HEK293 (cell line): Measurements from ENCODE around the gene CEP63.

Experiments used
- CTCF ChIA-PET: fragments of 350-600 bp; formaldehyde crosslinking; extraction: SDS; loops from one replicate; lab custom pipeline; 2021; ENCODE audit warnings: antibody characterized with exemption; lab: Yijun Ruan, JAX
- POLR2A ChIA-PET: fragments of 300-600 bp; formaldehyde crosslinking; extraction: SDS; loops from one replicate; lab custom pipeline; 2020; ENCODE audit warnings: antibody characterized with exemption, inconsistent platforms; lab: Yijun Ruan, JAX
- H3K27ac ChIP-seq: fragments of 200-500 bp; sonication (Bioruptor generic); 2 replicates; pipeline ENCODE4 v1.5.1; 2014; ENCODE audit warnings: low read depth, low read length, control low read depth, inconsistent platforms; ENCODE audit errors: extremely low read depth
- H3K36me3 ChIP-seq, 2 experiments: fragments of 200-500 bp in 1 of 2; sonication (Bioruptor generic) in 1 of 2; 1 replicate in 1 of 2; 2 replicates in 1 of 2; pipeline ENCODE4 v1.5.1; 2014 to 2017; ENCODE audit warnings: inconsistent platforms in 2 of 2, low read length in 2 of 2; ENCODE audit not compliant: control insufficient read depth in 2 of 2, insufficient read depth in 1 of 2
- H3K4me1 ChIP-seq: fragments of 200-500 bp; sonication (Bioruptor generic); 2 replicates; pipeline ENCODE4 v1.5.1; 2014; ENCODE audit warnings: mild to moderate bottlenecking, low read length, inconsistent platforms; ENCODE audit not compliant: control insufficient read depth, insufficient read depth
- H3K4me3 ChIP-seq: 2 replicates; pipeline ENCODE4 v1.5.1; 2011; ENCODE audit warnings: low read depth, mild to moderate bottlenecking, control low read depth, low read length, moderate library complexity
- H3K9me3 ChIP-seq: fragments of 200-500 bp; sonication (Bioruptor generic); 2 replicates; pipeline ENCODE4 v1.5.1; 2014; ENCODE audit warnings: low read depth, low read length, inconsistent platforms; ENCODE audit not compliant: control insufficient read depth, insufficient read depth
- FEZF1 ChIP-seq: fragments of 450-650 bp; formaldehyde crosslinking; IDR thresholded peaks from 2 replicates; pipeline ENCODE4 v1.5.1; 2016; ENCODE audit warnings: missing biosample characterization, missing genetic modification characterization
- GLI4 ChIP-seq: fragments of 450-650 bp; formaldehyde crosslinking; IDR thresholded peaks from 2 replicates; pipeline ENCODE4 v1.5.1; 2016; ENCODE audit warnings: missing biosample characterization, missing genetic modification characterization
- GLIS2 ChIP-seq: fragments of 450-650 bp; formaldehyde crosslinking; IDR thresholded peaks from 2 replicates; pipeline ENCODE4 v1.5.1; 2016; ENCODE audit warnings: missing biosample characterization, missing genetic modification characterization
- HOXD13 ChIP-seq: sonication (generic); formaldehyde crosslinking; IDR thresholded peaks from 2 replicates; pipeline ENCODE4 v1.8.0; 2022; ENCODE audit warnings: missing genetic modification reagents, borderline replicate concordance
- PRDM2 ChIP-seq: fragments of 450-650 bp; formaldehyde crosslinking; IDR thresholded peaks from 2 replicates; pipeline ENCODE4 v1.5.1; 2016; ENCODE audit warnings: missing biosample characterization, missing genetic modification characterization, borderline replicate concordance
- ZNF138 ChIP-seq: fragments of 450-650 bp; formaldehyde crosslinking; IDR thresholded peaks from 2 replicates; pipeline ENCODE4 v1.5.1; 2016; ENCODE audit warnings: missing biosample characterization, missing genetic modification characterization, borderline replicate concordance
- ZNF146 ChIP-seq: fragments of 450-650 bp; formaldehyde crosslinking; IDR thresholded peaks from 2 replicates; pipeline ENCODE4 v1.5.1; 2016; ENCODE audit warnings: missing biosample characterization, missing genetic modification characterization
- ZNF18 ChIP-seq: fragments of 450-650 bp; formaldehyde crosslinking; IDR thresholded peaks from 2 replicates; pipeline ENCODE4 v1.5.1; 2016; ENCODE audit warnings: missing biosample characterization, missing genetic modification characterization
- ZNF202 ChIP-seq: fragments of 450-650 bp; formaldehyde crosslinking; IDR thresholded peaks from 2 replicates; pipeline ENCODE4 v1.5.1; 2016; ENCODE audit warnings: missing biosample characterization, missing genetic modification characterization, borderline replicate concordance
- ZNF223 ChIP-seq: fragments of 450-650 bp; formaldehyde crosslinking; IDR thresholded peaks from 2 replicates; pipeline ENCODE4 v1.5.1; 2016; ENCODE audit warnings: missing biosample characterization, missing genetic modification characterization
- ZNF23 ChIP-seq: fragments of 450-650 bp; formaldehyde crosslinking; IDR thresholded peaks from 2 replicates; pipeline ENCODE4 v1.5.1; 2016; ENCODE audit warnings: missing biosample characterization, missing genetic modification characterization, borderline replicate concordance
- ZNF248 ChIP-seq: fragments of 450-650 bp; formaldehyde crosslinking; IDR thresholded peaks from 2 replicates; pipeline ENCODE4 v1.5.1; 2017; ENCODE audit warnings: missing biosample characterization, missing genetic modification characterization
- ZNF280C ChIP-seq: fragments of 450-650 bp; formaldehyde crosslinking; IDR thresholded peaks from 2 replicates; pipeline ENCODE4 v1.5.1; 2016; ENCODE audit warnings: missing biosample characterization, missing genetic modification characterization
- ZNF292 ChIP-seq: fragments of 450-650 bp; formaldehyde crosslinking; IDR thresholded peaks from 2 replicates; pipeline ENCODE4 v1.5.1; 2016; ENCODE audit warnings: low read depth, missing biosample characterization, missing genetic modification characterization, borderline replicate concordance
- ZNF341 ChIP-seq: fragments of 450-650 bp; formaldehyde crosslinking; IDR thresholded peaks from 2 replicates; pipeline ENCODE4; 2016; ENCODE audit warnings: low read depth, missing biosample characterization, missing genetic modification characterization
- ZNF404 ChIP-seq: fragments of 450-650 bp; formaldehyde crosslinking; IDR thresholded peaks from 2 replicates; pipeline ENCODE4 v1.5.1; 2017; ENCODE audit warnings: missing biosample characterization, missing genetic modification characterization
- ZNF426 ChIP-seq: fragments of 450-650 bp; formaldehyde crosslinking; IDR thresholded peaks from 2 replicates; pipeline ENCODE4 v1.5.1; 2017; ENCODE audit warnings: missing biosample characterization, missing genetic modification characterization, mild to moderate bottlenecking, inconsistent platforms, moderate library complexity
- ZNF544 ChIP-seq: fragments of 450-650 bp; formaldehyde crosslinking; IDR thresholded peaks from 2 replicates; pipeline ENCODE4 v1.5.0; 2017; ENCODE audit warnings: missing biosample characterization, missing genetic modification characterization
- ZNF548 ChIP-seq: fragments of 450-650 bp; formaldehyde crosslinking; IDR thresholded peaks from 2 replicates; pipeline ENCODE4 v1.5.1; 2016; ENCODE audit warnings: missing biosample characterization, missing genetic modification characterization
- ZNF555 ChIP-seq: fragments of 450-650 bp; formaldehyde crosslinking; conservative IDR thresholded peaks from 2 replicates; pipeline ENCODE4 v1.5.1; 2017; ENCODE audit warnings: missing biosample characterization, mild to moderate bottlenecking, missing genetic modification characterization, inconsistent platforms
- ZNF580 ChIP-seq: fragments of 450-650 bp; formaldehyde crosslinking; IDR thresholded peaks from 2 replicates; pipeline ENCODE4 v1.5.1; 2016; ENCODE audit warnings: missing biosample characterization, missing genetic modification characterization
- ZNF596 ChIP-seq: fragments of 450-650 bp; IDR thresholded peaks from 2 replicates; pipeline ENCODE4 v1.5.0; 2018; ENCODE audit warnings: missing biosample characterization, mild to moderate bottlenecking, missing genetic modification characterization, moderate library complexity
- ZSCAN18 ChIP-seq: fragments of 450-650 bp; formaldehyde crosslinking; IDR thresholded peaks from 2 replicates; pipeline ENCODE4 v1.5.1; 2016; ENCODE audit warnings: missing biosample characterization, missing genetic modification characterization

Gene CEP63

GRCh38 chr3:134613006-134613520, 127.2 kb downstream of the CEP63 start:
- Histone ChIP-seq H3K36me3 (no peaks in the 10 kb centered on the region), H3K9me3 (no peaks in the 10 kb centered on the region), H3K4me3 (no peak overlapping the region), H3K27ac (no peak overlapping the region), H3K4me1 (no peaks in the 10 kb centered on the region)
- CTCF ChIA-PET, result no interaction called here
- TF ChIP-seq ZNF548 (no peak), ZNF280C (tag by site-specific recombination) (no peak), PRDM2 (tag by site-specific recombination) (no peak), ZNF248 (no peak), GLIS2 (no peak), ZNF223 (no peak), ZNF596 (tag by site-specific recombination) (no peak), ZNF544 (no peak), ZNF292 (tag by site-specific recombination) (no peak), ZNF23 (tag by site-specific recombination) (no peak), ZNF404 (tag by site-specific recombination) (no peak)
- POLR2A ChIA-PET, result no interaction called here

- POLR2A ChIA-PET, result no interaction called here
- CTCF ChIA-PET, result no interaction called here
- no peak for TF ChIP-seq HOXD13 (CRISPR knock-in tag)
- no peak for TF ChIP-seq ZNF426
- TF ChIP-seq ZNF555 (tag by site-specific recombination), result no peak
- no peak for TF ChIP-seq ZNF580 (tag by site-specific recombination)
- no peak for TF ChIP-seq ZNF341 (tag by site-specific recombination)
- TF ChIP-seq FEZF1 (tag by site-specific recombination), result no peak
- no peak for TF ChIP-seq ZNF138 (tag by site-specific recombination)
- no peak for TF ChIP-seq ZNF18
- TF ChIP-seq ZNF146 (tag by site-specific recombination), result no peak
- no peak for TF ChIP-seq ZNF202 (tag by site-specific recombination)
- TF ChIP-seq ZSCAN18 (tag by site-specific recombination), result no peak
- TF ChIP-seq GLI4 (tag by site-specific recombination), result no peak
- no peak for TF ChIP-seq ZNF292 (tag by site-specific recombination)
Observed at GRCh38 chr3:134614955-134615354, 129.1 kb downstream of the CEP63 start.

More at GRCh38 chr3:134614955-134615354, 129.1 kb downstream of the CEP63 start:
- Histone ChIP-seq H3K9me3 (no peaks in the 10 kb centered on the region), H3K4me3 (no peak overlapping the region), H3K36me3 (no peaks in the 10 kb centered on the region), H3K27ac (no peak overlapping the region), H3K4me1 (no peaks in the 10 kb centered on the region)
